Pancreas (tissue), 10 donors: ENCODE data around the gene RPL13. TPM values are rescaled to one million over a fixed set of nuclear protein-coding genes. Genes with fewer than 3 reads are reported as not detected.

Source experiments
- ATAC-seq, 4 donors: fragments of 200-7000 bp; cut with Tn5 transposase; one replicate each; pipeline versions ENCODE4 v1.8.0 to v1.9.1; 2020; ENCODE audit warnings: mild to moderate bottlenecking in 4 of 4, moderate library complexity in 4 of 4
- DNase-seq, 6 donors: peaks; one replicate each; pipeline ENCODE4 v3.0.0-alpha.2; 2020
- FAIRE-seq: peaks from 2 replicates; lab custom pipeline; 2012; peaks lifted over from hg19 to GRCh38; lab: Jason Lieb, UNC
- H3K27ac ChIP-seq, 4 donors: fragments of 200-600 bp; sonication (generic); 1 replicate in 3 of 4; 2 replicates in 1 of 4; pipeline versions ENCODE4 v1.5.0 to v1.8.0; 2020
- H3K27me3 ChIP-seq, 4 donors: fragments of 200-600 bp; one replicate each; pipeline ENCODE4 v1.8.0; 2021
- H3K36me3 ChIP-seq, 3 donors: fragments of 200-600 bp; sonication (generic) in 1 of 3; one replicate each; pipeline versions ENCODE4 v1.5.0 to v1.8.0; 2020 to 2021
- H3K4me1 ChIP-seq, 3 donors: fragments of 200-600 bp; one replicate each; pipeline ENCODE4 v1.8.0; 2021
- H3K4me3 ChIP-seq, 4 donors: fragments of 200-600 bp; sonication (generic) in 2 of 4; one replicate each; pipeline versions ENCODE4 v1.5.0 to v1.8.0; 2020 to 2021
- H3K9me3 ChIP-seq, 4 donors: fragments of 200-600 bp; one replicate each; pipeline ENCODE4 v1.8.0; 2021
- WGBS, 2 donors: extraction: QIAGEN DNeasy Blood & Tissue Kit; methylation state at CpG; one replicate each; pipeline ENCODE4 v1.1.7; 2013; 5-methylcytosine and 5-hydroxymethylcytosine counted together
- intact Hi-C, 3 donors: fragments of 100-400 bp; cut with DNase I; formaldehyde crosslinking; loops; one replicate each; pipeline versions ENCODE4 v1.11.1 to v1.14.2; 2022
- polyA plus RNA-seq, 2 donors: library from polyadenylated mRNA; stranded (reverse); fragments of 200-250 nt; gene quantifications; one replicate each; pipeline ENCODE4 v1.2.3, GENCODE V29; 2013
- total RNA-seq, 6 donors: library from RNA; stranded (reverse); fragmentation: NEBNext Ultra II Directional in 4 of 6; extraction: Animal tissue kit (Norgen Biotek cat#: 25700) in 4 of 6; gene quantifications; one replicate each; pipeline versions ENCODE4 v1.2.1 to v1.2.4, GENCODE V29; 2021 to 2023
- TF ChIP-seq, protein P1 (sequence below), 4 donors: fragments of 200-600 bp; sonication (generic) in 3 of 4; IDR thresholded peaks; one replicate each; pipeline versions ENCODE4 v1.5.0 to v1.8.0; 2021; ENCODE audit warnings: antibody characterized with exemption in 4 of 4
- donor health status: healthy with polysubstance abuse.
- donor health status: DM: no; HTN: no; CAD: no; lungs with moderate emphysema.
- donor health status: DM: no; HTN: no; CAD: no.
- donor health status: control.
- donor health status: control.
- donor health status: Bipolar disorder and iron deficiency.
- donor health status: DM: yes; HTN: yes; CAD: no.
- donor health status: DM: no; HTN: no; CAD: no.
- donor health status: DM: no; HTN: no; CAD: no.
- donor health status: DM: yes; HTN: yes; CAD: no.

Gene RPL13
- total and polyA plus RNA-seq, 8 donors = 1,297 to 6,500 (median 2,093) TPM

DNA sequence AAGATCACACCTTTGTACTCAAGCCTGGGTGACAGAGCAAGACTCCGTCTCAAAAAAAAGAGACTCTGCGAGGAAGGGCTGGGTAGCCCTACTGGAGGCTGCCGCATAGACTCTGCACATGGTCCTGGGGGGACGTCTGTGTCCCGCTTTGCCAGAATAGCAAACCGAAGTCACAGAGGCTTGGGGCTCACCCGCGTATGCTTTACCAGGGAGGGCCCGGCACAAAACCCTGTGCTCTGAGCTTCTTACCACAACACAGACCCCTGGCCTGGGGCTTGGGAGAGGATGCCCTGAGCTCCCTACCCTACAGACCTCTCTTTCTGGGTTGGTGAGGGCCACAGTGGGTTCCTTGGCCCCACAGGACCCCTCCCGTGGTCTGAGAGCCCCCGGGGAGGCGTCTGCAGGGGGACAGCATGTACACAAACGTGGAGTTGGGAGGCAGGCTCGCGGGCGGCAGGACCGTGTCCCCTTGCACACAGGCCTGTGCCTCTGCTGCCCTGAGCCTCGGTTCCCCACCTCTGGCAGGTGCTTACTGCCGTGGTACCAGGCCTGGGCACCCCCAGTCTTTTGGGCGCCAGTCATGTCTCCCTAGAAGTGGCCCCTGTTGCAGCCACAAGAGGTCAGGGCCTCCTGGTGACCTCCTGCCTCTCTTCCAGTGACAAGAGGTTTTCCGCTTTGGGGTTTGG is 28.9 kb downstream of the RPL13 start:
- no peak for ATAC-seq

DNA sequence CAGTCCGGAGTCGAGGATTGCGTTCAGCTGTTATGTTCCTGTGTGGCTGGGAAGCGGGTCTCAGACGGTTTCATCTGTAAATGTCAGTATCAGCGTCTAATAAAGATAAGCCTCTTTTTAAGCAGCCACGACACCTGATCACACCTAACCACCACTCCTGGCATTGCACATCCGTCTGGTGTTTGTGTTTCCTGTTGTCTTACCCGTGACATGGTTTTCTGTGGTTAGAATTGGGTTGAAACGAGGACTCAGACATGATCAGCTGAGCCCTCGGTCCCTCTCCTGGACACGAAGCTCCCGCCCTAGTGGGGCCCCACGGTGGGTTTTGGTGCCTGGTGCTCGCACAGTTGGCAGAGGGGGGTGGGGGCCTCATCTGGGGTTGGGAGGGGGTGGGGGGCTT is 33.4 kb downstream of the RPL13 start:
- TF ChIP-seq, protein P1, sequence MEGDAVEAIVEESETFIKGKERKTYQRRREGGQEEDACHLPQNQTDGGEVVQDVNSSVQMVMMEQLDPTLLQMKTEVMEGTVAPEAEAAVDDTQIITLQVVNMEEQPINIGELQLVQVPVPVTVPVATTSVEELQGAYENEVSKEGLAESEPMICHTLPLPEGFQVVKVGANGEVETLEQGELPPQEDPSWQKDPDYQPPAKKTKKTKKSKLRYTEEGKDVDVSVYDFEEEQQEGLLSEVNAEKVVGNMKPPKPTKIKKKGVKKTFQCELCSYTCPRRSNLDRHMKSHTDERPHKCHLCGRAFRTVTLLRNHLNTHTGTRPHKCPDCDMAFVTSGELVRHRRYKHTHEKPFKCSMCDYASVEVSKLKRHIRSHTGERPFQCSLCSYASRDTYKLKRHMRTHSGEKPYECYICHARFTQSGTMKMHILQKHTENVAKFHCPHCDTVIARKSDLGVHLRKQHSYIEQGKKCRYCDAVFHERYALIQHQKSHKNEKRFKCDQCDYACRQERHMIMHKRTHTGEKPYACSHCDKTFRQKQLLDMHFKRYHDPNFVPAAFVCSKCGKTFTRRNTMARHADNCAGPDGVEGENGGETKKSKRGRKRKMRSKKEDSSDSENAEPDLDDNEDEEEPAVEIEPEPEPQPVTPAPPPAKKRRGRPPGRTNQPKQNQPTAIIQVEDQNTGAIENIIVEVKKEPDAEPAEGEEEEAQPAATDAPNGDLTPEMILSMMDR (IDR thresholded peaks at IDR 0.05) = no peak
- FAIRE-seq (no peak), DNase-seq (no peak), ATAC-seq (no peak)
- intact Hi-C loops = no loop called here
- WGBS, 2 donors = 85 to 86% methylated on average over 15 of the region's 15 CpGs
- Histone ChIP-seq H3K4me1 (no peaks in the 10 kb centered on the region), H3K27ac (no peak overlapping the region), H3K9me3 (no peaks in the 10 kb centered on the region), H3K36me3 (no peaks in the 10 kb centered on the region), H3K27me3 (no peaks in the 10 kb centered on the region), H3K4me3 (no peak overlapping the region)

More for the DNA sequence above, 28.9 kb downstream of the RPL13 start:
- H3K36me3 ChIP-seq = no peaks in the 10 kb centered on the region
- H3K4me3 ChIP-seq = no peak overlapping the region
- no peak overlapping the region for H3K27ac ChIP-seq
- H3K27me3 ChIP-seq = no peaks in the 10 kb centered on the region
- H3K9me3 ChIP-seq = no peaks in the 10 kb centered on the region
- 88 to 94% methylated on average over 21 of the region's 21 CpGs for WGBS, 2 donors
- intact Hi-C loops = no loop called here
- TF ChIP-seq, protein P1 (IDR thresholded peaks at IDR 0.05) = no peak
- FAIRE-seq (no peak), DNase-seq (peak in 2 of 6 donors; percentile 47 to 54)
- H3K4me1 ChIP-seq = no peaks in the 10 kb centered on the region

DNA sequence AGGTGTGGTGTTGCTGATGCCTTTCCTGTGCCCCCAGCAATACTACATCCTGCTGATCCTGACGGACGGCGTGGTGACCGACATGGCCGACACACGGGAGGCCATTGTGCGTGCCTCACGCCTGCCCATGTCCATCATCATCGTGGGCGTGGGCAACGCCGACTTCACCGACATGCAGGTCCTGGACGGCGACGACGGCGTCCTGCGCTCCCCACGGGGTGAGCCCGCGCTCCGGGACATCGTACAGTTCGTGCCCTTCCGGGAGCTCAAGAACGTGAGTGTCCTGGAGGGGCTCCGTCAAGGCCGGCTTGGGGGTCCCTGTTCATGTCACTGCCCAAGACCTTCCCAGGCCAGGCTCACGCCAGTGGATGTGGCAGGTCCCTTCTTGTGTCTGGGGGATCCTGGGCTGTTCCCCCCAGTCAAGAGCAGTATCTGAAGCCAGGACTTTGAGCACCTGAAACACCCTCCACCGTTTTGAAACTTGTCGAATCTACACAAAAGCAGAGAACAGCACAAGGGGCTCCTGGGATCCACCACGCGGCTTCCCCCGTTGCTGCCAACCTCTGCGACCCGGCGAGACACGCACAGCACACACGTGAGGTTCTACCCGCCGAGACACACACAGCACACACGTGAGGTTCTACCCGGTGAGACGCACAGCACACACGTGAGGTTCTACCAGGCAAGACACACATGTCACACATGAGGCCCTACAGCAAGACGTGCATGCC is 35.0 kb downstream of the RPL13 start:
- TF ChIP-seq, protein P1 (IDR thresholded peaks at IDR 0.05) = no peak
- intact Hi-C loops = no loop called here
- Histone ChIP-seq H3K4me3 (no peak overlapping the region), H3K36me3 (no peaks in the 10 kb centered on the region), H3K9me3 (no peaks in the 10 kb centered on the region), H3K27ac (no peak overlapping the region), H3K4me1 (no peaks in the 10 kb centered on the region), H3K27me3 (no peaks in the 10 kb centered on the region)
- DNase-seq = peak in 1 of 6 donors; percentile 56
- FAIRE-seq = no peak
- 88 to 89% methylated on average over 47 of the region's 47 CpGs for WGBS, 2 donors
- no peak for ATAC-seq

DNA sequence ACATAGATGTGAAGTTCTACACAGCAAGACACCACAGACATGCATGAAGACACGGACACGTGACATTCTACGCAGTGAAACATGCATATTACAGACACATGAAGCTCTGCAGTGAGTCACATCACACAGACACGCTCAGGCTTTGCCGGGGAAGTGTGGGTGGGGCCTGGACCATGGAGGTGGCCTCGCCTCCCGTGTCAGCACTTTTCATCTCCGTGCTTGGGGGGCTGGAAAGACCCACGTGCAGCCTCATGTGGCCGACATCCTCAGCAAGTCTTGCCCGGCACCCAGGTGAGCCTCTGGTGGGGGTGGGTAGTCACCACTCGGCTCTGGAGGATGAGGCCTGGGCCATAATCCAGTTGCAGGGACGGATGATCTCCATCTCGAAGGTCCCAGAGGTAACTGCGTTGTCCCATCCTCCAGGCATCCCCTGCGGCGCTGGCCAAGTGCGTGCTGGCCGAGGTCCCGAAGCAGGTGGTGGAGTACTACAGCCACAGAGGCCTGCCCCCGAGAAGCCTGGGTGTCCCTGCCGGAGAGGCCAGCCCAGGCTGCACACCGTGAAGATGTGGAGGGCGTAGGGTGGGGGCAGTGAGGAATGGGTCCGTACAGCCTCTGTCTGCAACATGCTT is 35.7 kb downstream of the RPL13 start:
- DNase-seq = peak in 1 of 6 donors; percentile 55
- TF ChIP-seq, protein P1 (IDR thresholded peaks at IDR 0.05) = no peak
- no peak for ATAC-seq
- Histone ChIP-seq H3K27me3 (no peaks in the 10 kb centered on the region), H3K27ac (no peak overlapping the region), H3K4me1 (no peaks in the 10 kb centered on the region), H3K36me3 (no peaks in the 10 kb centered on the region), H3K4me3 (no peak overlapping the region), H3K9me3 (no peaks in the 10 kb centered on the region)
- intact Hi-C loops = no loop called here
- WGBS, 2 donors = 87 to 89% methylated on average over 24 to 25 of the region's 25 CpGs
- FAIRE-seq = no peak
